Activated T-cell treated with anti-CD3 and anti-CD28 coated beads for 24 hours (primary cell): ENCODE measurements around the gene ACTR1B.
A peak's percentile ranks its signal among the peaks of the same experiment; 100 is the strongest.
"Not testable (repeated sequence)": the region's sequence is repeated elsewhere in the genome, so short reads cannot be mapped to it uniquely, and the experiment has no call there.

Source experiments
- DNase-seq: peaks from one replicate; pipeline ENCODE4 v3.0.0-alpha.2; 2020; ENCODE audit warnings: low read depth

The ACTR1B gene

GRCh38 chr2:97658691-97659157, 5.1 kb downstream of the ACTR1B start:
- DNase-seq: no peak

GRCh38 chr2:97657986-97658690, 5.7 kb downstream of the ACTR1B start:
- no peak for DNase-seq

- DNase-seq: no peak
Measured at GRCh38 chr2:97656905-97657587, 6.8 kb downstream of the ACTR1B start.

GRCh38 chr2:97656129-97656755, 7.6 kb downstream of the ACTR1B start:
- DNase-seq: no peak

GRCh38 chr2:97654791-97655190, 9.1 kb downstream of the ACTR1B start:
- DNase-seq: no peak

- no peak for DNase-seq
Measured at GRCh38 chr2:97654309-97654708, 9.5 kb downstream of the ACTR1B start.

- DNase-seq: no peak
Measured at GRCh38 chr2:97653874-97654273, 10.0 kb downstream of the ACTR1B start.

- no peak for DNase-seq
Measured at GRCh38 chr2:97653473-97653872, 10.4 kb downstream of the ACTR1B start.

- DNase-seq: no peak
Measured at GRCh38 chr2:97651114-97651513, 12.7 kb downstream of the ACTR1B start.

GRCh38 chr2:97646977-97647376, 16.9 kb downstream of the ACTR1B start:
- DNase-seq: no peak

GRCh38 chr2:97645695-97646629, 17.9 kb downstream of the ACTR1B start, which contains the start of gene COX5B:
Gene COX5B (plus strand): TSS chr2:97646062. CDS start chr2:97646087, 25 bp downstream.
- peak; percentile 99 for DNase-seq

- DNase-seq: no peak
Measured at GRCh38 chr2:97645112-97645694, 18.6 kb downstream of the ACTR1B start.

GRCh38 chr2:97644023-97644717, 19.7 kb downstream of the ACTR1B start:
- DNase-seq: no peak

- not testable (repeated sequence) for DNase-seq
Measured at GRCh38 chr2:97626049-97626430, 37.8 kb downstream of the ACTR1B start.

- DNase-seq: not testable (repeated sequence)
Measured at GRCh38 chr2:97625354-97626048, 38.3 kb downstream of the ACTR1B start.

- not testable (repeated sequence) for DNase-seq
Measured at GRCh38 chr2:97622976-97623375, 40.9 kb downstream of the ACTR1B start.

GRCh38 chr2:97620492-97620891, 43.4 kb downstream of the ACTR1B start:
- not testable (repeated sequence) for DNase-seq

GRCh38 chr2:97618939-97619827, 44.7 kb downstream of the ACTR1B start:
- DNase-seq: not testable (repeated sequence)

- no peak for DNase-seq
Measured at GRCh38 chr2:97617911-97618310, 45.9 kb downstream of the ACTR1B start.
